Thymus (tissue), 11 donors: ENCODE measurements around the gene GHSR. TPM values are rescaled to one million over a fixed set of nuclear protein-coding genes. Genes with fewer than 3 reads are reported as not detected.

Source experiments
- DNase-seq, 9 donors: peaks; one replicate each; pipeline ENCODE4 v3.0.0-alpha.2; 2013; ENCODE audit warnings: low spot score in 9 of 9, low read depth in 6 of 9, missing footprints in 1 of 9
- H3K27ac ChIP-seq, 2 donors: one replicate each; pipeline ENCODE4 v1.5.1; 2013; ENCODE audit warnings: control low read depth in 1 of 2, low read depth in 1 of 2, low read length in 1 of 2, mild to moderate bottlenecking in 1 of 2, moderate library complexity in 1 of 2
- H3K27me3 ChIP-seq, 2 donors: one replicate each; pipeline ENCODE4 v1.5.1; 2013; ENCODE audit warnings: low read length in 1 of 2; ENCODE audit not compliant: control insufficient read depth in 2 of 2, insufficient read depth in 1 of 2
- H3K36me3 ChIP-seq, 2 donors: one replicate each; pipeline ENCODE4 v1.5.1; 2013; ENCODE audit warnings: low read length in 1 of 2, mild to moderate bottlenecking in 1 of 2, moderate library complexity in 1 of 2; ENCODE audit not compliant: control insufficient read depth in 2 of 2, insufficient read depth in 2 of 2
- H3K4me1 ChIP-seq, 2 donors: one replicate each; pipeline ENCODE4 v1.5.1; 2013; ENCODE audit warnings: low read length in 2 of 2; ENCODE audit not compliant: control insufficient read depth in 2 of 2, insufficient read depth in 2 of 2
- H3K4me3 ChIP-seq, 2 donors: one replicate each; pipeline ENCODE4 v1.5.1; 2013; ENCODE audit warnings: low read length in 2 of 2, control low read depth in 1 of 2, mild to moderate bottlenecking in 1 of 2
- H3K9me3 ChIP-seq, 2 donors: one replicate each; pipeline ENCODE4 v1.5.1; 2013; ENCODE audit warnings: low read length in 1 of 2, mild to moderate bottlenecking in 1 of 2; ENCODE audit not compliant: control insufficient read depth in 2 of 2, insufficient read depth in 1 of 2
- WGBS: extraction: QIAGEN DNeasy Blood & Tissue Kit; methylation state at CpG from one replicate; pipeline ENCODE4 v1.1.7; 2013; 5-methylcytosine and 5-hydroxymethylcytosine counted together
- polyA plus RNA-seq: library from polyadenylated mRNA; stranded (reverse); fragments of 200-250 nt; gene quantifications from one replicate; pipeline ENCODE4 v1.2.3, GENCODE V29; 2013
- total RNA-seq: library from RNA; stranded (reverse); fragments of 120-200 nt; gene quantifications from one replicate; pipeline ENCODE4 v1.2.4, GENCODE V29; 2013
- donor health status: healthy.

Gene GHSR
- total and polyA plus RNA-seq, 2 donors: not detected

DNA sequence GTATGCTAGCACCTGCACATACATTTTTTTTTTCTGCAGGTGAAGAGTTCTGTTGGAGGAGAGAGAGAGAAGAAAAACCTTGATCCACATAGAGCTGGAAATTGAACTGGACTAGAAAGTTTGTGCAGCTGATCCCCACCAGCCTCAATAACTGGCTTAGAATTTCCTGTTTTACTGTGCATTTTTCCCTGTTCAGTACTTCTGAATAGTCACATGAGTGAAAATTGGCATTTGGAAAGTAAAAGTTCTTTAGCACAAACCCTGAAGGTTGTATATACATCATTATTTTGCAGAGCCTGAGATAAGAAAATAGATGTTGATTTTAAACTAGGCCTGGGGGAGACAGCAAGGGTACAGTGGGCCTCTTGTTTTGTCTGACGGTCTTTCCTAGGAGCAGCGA lies 42.3 kb downstream of the GHSR start:
- H3K27me3 ChIP-seq: no peaks in the 10 kb centered on the region
- WGBS: 95% methylated on average over 2 of the region's 2 CpGs
- no peak overlapping the region for H3K27ac ChIP-seq
- no peaks in the 10 kb centered on the region for H3K9me3 ChIP-seq
- no peaks in the 10 kb centered on the region for H3K4me1 ChIP-seq
- H3K4me3 ChIP-seq: no peak overlapping the region
- no peaks in the 10 kb centered on the region for H3K36me3 ChIP-seq
- DNase-seq: no peak

DNA sequence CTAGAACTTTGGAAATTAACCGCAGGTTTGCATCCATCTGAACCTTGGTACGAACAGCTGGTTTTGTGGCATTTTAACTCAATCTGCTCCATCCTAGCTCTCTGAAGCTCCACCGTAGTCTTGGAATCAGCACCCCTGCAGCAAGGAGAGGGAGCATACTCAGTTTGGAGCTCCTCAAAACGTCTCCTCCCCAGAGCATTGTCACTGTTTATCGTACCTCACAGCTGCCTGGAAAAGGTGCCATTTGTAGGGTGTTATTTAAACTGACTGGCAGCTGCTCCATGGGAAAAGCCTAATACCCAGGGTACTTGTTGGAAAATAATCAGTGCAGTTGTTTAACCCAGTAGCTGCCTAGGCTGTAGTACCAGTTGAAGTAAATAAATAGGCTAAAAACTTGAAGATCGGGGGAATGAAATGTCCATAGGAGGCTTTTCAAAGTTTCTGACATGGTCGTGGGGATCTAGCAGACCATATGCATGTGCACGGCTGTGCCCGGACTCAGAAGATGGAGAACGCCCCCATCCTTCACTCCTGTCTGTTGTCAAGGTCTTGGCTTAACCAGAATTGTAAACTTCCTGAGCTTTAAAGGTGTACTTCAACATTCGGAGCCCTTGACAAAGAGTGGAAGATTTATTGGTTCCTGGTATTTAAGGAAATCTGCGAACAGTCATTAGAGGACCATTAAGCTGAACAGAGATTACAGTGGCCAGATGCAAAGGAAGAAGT lies 43.9 kb downstream of the GHSR start:
- H3K4me1 ChIP-seq: no peaks in the 10 kb centered on the region
- no peak overlapping the region for H3K4me3 ChIP-seq
- DNase-seq: no peak
- H3K9me3 ChIP-seq: no peaks in the 10 kb centered on the region
- H3K27ac ChIP-seq: no peak overlapping the region
- no peaks in the 10 kb centered on the region for H3K36me3 ChIP-seq
- 73% methylated on average over 12 of the region's 12 CpGs for WGBS
- H3K27me3 ChIP-seq: no peaks in the 10 kb centered on the region

DNA sequence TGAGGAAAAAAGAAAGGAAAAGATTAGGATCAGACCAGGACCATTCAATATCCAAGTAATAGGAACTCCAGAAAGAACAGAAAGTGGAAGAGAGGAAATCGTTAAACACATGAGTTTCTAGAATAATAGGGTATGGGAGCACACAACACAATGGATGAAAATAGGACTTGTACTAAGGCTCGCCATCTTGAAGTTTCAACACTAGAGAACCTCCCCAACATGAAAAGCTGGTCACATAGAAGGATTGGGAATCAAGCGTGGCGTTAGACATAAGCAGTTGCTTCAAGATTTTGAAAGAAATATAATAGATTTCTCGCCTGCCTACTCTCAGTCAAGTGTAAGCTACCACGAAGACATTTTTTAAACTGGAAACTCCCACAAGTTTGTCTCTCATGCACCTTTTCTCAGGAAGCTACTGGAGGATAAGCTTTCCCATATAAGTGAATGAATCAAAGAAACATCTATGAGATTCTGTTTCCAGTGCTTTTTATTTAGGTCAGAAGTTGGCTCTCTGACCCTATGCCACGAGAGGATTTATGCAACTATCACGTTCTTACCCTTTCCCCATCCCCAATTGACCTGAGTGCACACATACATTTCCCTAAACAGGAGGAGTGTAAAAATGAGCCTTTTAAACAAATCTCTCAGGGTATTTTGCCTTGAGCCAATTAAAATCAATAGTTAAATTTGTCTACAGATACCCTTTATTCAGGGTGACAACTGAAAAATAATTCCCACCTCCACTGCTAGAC lies 45.2 kb downstream of the GHSR start:
- no peak for DNase-seq
- no peak overlapping the region for H3K27ac ChIP-seq
- no peaks in the 10 kb centered on the region for H3K36me3 ChIP-seq
- no peak overlapping the region for H3K4me3 ChIP-seq
- 95% methylated on average over 8 of the region's 8 CpGs for WGBS
- no peaks in the 10 kb centered on the region for H3K9me3 ChIP-seq
- H3K4me1 ChIP-seq: no peaks in the 10 kb centered on the region
- no peaks in the 10 kb centered on the region for H3K27me3 ChIP-seq

DNA sequence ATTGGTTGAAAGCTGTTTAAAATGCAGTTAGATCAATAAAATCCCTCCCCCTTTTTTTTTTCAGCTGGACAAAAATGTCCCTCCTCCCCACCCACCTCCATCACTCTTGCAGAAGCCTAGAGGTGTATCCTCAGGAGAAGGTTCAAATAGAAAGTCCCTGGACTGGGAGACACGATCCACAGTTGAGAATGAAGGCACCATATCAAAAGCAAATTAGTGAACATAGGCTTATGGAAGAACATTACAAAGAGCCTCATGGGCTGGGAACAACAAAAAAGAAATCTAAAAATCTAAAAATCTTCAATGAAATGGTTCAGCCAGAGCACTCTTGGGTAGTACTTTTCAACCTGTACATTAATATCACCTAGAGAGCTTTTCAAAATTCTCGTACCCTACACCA lies 46.2 kb downstream of the GHSR start:
- no peak overlapping the region for H3K27ac ChIP-seq
- no peaks in the 10 kb centered on the region for H3K4me1 ChIP-seq
- H3K4me3 ChIP-seq: no peak overlapping the region
- DNase-seq: no peak
- 81% methylated on average over 2 of the region's 2 CpGs for WGBS
- no peaks in the 10 kb centered on the region for H3K9me3 ChIP-seq
- no peaks in the 10 kb centered on the region for H3K36me3 ChIP-seq
- no peaks in the 10 kb centered on the region for H3K27me3 ChIP-seq

DNA sequence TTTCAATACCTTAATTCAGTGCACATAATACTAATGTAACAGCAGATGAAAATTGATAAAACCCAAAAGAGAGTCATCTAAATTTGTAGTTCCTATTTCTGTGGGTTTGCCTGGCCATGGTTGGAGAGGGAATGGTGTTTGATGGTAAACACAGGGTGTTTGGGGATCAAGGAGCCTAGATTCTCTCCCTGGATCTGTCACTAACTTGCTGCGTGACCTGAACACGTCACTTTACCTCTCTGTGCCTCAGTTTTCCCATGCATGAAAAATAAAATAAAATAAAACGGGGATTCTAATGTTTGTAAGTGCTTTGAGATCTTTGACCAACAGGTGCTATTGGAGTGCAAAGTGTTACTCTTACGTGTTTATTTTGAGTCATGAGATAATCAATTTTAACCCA lies 49.8 kb downstream of the GHSR start:
- H3K4me1 ChIP-seq: no peaks in the 10 kb centered on the region
- no peak overlapping the region for H3K27ac ChIP-seq
- no peaks in the 10 kb centered on the region for H3K36me3 ChIP-seq
- DNase-seq: no peak
- 97% methylated on average over 4 of the region's 4 CpGs for WGBS
- no peaks in the 10 kb centered on the region for H3K27me3 ChIP-seq
- H3K9me3 ChIP-seq: no peaks in the 10 kb centered on the region
- H3K4me3 ChIP-seq: no peak overlapping the region

DNA sequence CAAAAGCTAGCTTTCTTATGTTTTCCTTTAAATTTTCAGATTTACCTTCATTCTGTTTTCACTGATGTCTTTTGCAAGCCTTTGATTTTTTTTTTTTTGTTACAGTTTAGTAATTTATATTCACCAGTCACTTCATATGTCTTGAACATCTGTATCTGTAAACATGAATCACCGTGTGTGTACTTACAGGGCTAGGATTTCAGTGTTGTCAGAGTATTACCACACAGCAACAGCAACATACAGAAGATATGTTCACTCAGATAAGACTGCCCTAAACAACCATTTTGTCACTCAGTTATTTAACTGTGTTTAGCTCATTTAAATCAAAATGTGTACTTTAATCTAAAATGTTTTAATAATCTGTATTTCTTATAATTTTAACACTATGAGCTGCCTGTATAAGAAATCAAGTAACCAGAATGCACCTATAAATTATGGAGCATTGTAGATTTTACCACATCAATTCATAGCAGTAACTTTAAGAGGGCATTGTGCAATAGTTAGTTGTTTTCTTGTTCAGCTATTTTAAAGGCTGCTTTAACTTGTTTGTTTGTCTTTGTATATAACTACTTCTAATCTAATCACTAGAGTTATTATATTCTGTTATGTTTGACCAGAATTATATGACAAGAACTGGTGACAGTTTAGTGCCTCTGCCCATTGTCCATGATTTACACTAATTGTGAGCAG lies 50.4 kb downstream of the GHSR start:
- Histone ChIP-seq H3K27ac (no peak overlapping the region), H3K9me3 (no peaks in the 10 kb centered on the region), H3K27me3 (no peaks in the 10 kb centered on the region), H3K4me1 (no peaks in the 10 kb centered on the region), H3K36me3 (no peaks in the 10 kb centered on the region), H3K4me3 (no peak overlapping the region)
- no peak for DNase-seq
- 86% methylated on average over 1 of the region's 1 CpG for WGBS

DNA sequence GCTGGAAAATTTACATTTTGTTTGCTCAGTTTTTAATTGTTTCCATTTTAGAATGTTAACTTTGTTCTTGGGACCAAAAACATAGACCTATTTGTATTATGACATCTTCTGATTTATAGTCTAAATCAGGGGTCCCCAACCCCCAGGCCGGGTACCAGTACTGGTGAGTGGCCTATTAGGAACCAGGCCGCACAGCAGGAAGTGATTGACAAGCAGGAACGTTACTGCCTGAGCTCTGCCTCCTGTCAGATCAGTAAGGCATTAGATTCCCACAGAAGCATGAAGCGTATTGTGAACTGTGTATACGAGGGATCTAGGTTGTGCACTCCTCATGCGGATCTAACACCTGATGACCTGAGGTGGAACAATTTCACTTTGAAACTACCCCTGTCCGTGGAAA lies 51.9 kb downstream of the GHSR start:
- Histone ChIP-seq H3K27me3 (no peaks in the 10 kb centered on the region), H3K4me3 (no peak overlapping the region), H3K36me3 (no peaks in the 10 kb centered on the region), H3K4me1 (no peaks in the 10 kb centered on the region), H3K9me3 (no peaks in the 10 kb centered on the region), H3K27ac (no peak overlapping the region)
- WGBS: 98% methylated on average over 7 of the region's 7 CpGs
- no peak for DNase-seq

DNA sequence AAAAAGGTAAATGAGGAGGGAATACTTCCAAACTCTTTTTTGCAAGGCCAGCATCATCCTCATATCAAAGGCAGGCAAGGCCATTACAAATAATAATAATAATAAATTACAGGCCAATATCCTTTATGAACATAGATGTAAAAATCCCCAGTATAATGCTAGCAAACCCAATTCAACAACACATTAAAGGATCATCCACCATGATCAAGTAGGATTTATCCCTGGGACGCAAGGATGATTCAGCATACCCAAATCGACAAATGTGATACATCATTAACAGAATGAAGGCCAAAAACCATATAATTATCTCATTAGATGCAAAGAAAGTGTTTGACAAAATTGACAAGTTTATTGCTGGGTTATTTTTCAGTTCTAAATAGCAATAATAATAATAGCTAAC lies 53.6 kb downstream of the GHSR start:
- H3K9me3 ChIP-seq: no peaks in the 10 kb centered on the region
- H3K4me3 ChIP-seq: no peak overlapping the region
- no peaks in the 10 kb centered on the region for H3K36me3 ChIP-seq
- WGBS: 98% methylated on average over 2 of the region's 2 CpGs
- no peak overlapping the region for H3K27ac ChIP-seq
- DNase-seq: no peak
- no peaks in the 10 kb centered on the region for H3K4me1 ChIP-seq
- H3K27me3 ChIP-seq: no peaks in the 10 kb centered on the region
